AG08396 (cell line): Measurements from ENCODE around the gene GTPBP4.
"Not testable (repeated sequence)": the region's sequence is repeated elsewhere in the genome, so short reads cannot be mapped to it uniquely, and the experiment has no call there.

Experiments
- DNase-seq: peaks from one replicate; pipeline ENCODE4 v3.0.0; 2012; ENCODE audit warnings: low spot score, mixed read lengths

Gene GTPBP4

GRCh38 chr10:988667-989545, 672 bp downstream of the GTPBP4 start:
- no peak for DNase-seq

- DNase-seq = no peak
Measured at GRCh38 chr10:990808-991207, 2.6 kb downstream of the GTPBP4 start.

GRCh38 chr10:992467-992866, 4.2 kb downstream of the GTPBP4 start:
- DNase-seq = no peak

GRCh38 chr10:992871-993270, 4.6 kb downstream of the GTPBP4 start:
- DNase-seq = no peak

- no peak for DNase-seq
Measured at GRCh38 chr10:994836-995558, 6.8 kb downstream of the GTPBP4 start.

- no peak for DNase-seq
Measured at GRCh38 chr10:995559-995926, 7.3 kb downstream of the GTPBP4 start.

GRCh38 chr10:996031-996430, 7.8 kb downstream of the GTPBP4 start:
- no peak for DNase-seq

GRCh38 chr10:997266-998022, 9.2 kb downstream of the GTPBP4 start:
- no peak for DNase-seq

GRCh38 chr10:1002425-1003006, 14.3 kb downstream of the GTPBP4 start:
- DNase-seq = no peak

GRCh38 chr10:1003884-1004670, 15.8 kb downstream of the GTPBP4 start:
- DNase-seq = no peak

GRCh38 chr10:1006573-1006972, 18.3 kb downstream of the GTPBP4 start:
- no peak for DNase-seq

- DNase-seq = no peak
Measured at GRCh38 chr10:1007583-1007982, 19.3 kb downstream of the GTPBP4 start.

GRCh38 chr10:1009071-1009494, 20.8 kb downstream of the GTPBP4 start:
- no peak for DNase-seq

- not testable (repeated sequence) for DNase-seq
Measured at GRCh38 chr10:1009947-1010346, 21.7 kb downstream of the GTPBP4 start.

- DNase-seq = no peak
Measured at GRCh38 chr10:1010703-1011102, 22.5 kb downstream of the GTPBP4 start.

GRCh38 chr10:1011696-1012095, 23.5 kb downstream of the GTPBP4 start:
- DNase-seq = no peak

- DNase-seq = no peak
Measured at GRCh38 chr10:1015688-1016087, 27.5 kb downstream of the GTPBP4 start.

GRCh38 chr10:1019362-1019761, 31.1 kb downstream of the GTPBP4 start:
- DNase-seq = no peak

GRCh38 chr10:1020460-1020859, 32.2 kb downstream of the GTPBP4 start:
- DNase-seq = no peak

GRCh38 chr10:1020958-1021357, 32.7 kb downstream of the GTPBP4 start:
- DNase-seq = no peak

GRCh38 chr10:1022413-1022812, 34.2 kb downstream of the GTPBP4 start:
- DNase-seq = no peak
